Measurements from ENCODE around the gene NAV2. TPM values are rescaled to one million over a fixed set of nuclear protein-coding genes. Genes with fewer than 3 reads are reported as not detected.

Gene NAV2
- total and polyA plus RNA-seq, 11 donors, result 7.6 to 46.5 (median 20.2) TPM

- TF ChIP-seq CTCF (IDR thresholded peaks at IDR 0.05) (no peak), POLR2A (IDR thresholded peaks at IDR 0.05) (no peak)
- Histone ChIP-seq H3K27ac (no peak overlapping the region), H3K9me3 (no peaks in the 10 kb centered on the region), H3K27me3 (no peaks in the 10 kb centered on the region), H3K36me3 (no peaks in the 10 kb centered on the region), H3K4me1 (peaks cover 0 to 31% (median 7%) of the 10 kb centered on the region in 12 donors), H3K4me3 (no peak overlapping the region)
- intact Hi-C loops (cut with DNase I), result no loop called here
- no peak for DNase-seq
- ATAC-seq, result no peak
- 67 to 80% (median 74%) methylated on average over 4 of the region's 4 CpGs for WGBS, 4 donors
These were observed 309.2 kb downstream of the NAV2 start for GRCh38 chr11:20021771-20022362.

GRCh38 chr11:20022363-20023081 is 309.9 kb downstream of the NAV2 start:
- Histone ChIP-seq H3K4me1 (peaks cover 0 to 31% (median 4%) of the 10 kb centered on the region in 12 donors), H3K36me3 (no peaks in the 10 kb centered on the region), H3K9me3 (no peaks in the 10 kb centered on the region), H3K27me3 (no peaks in the 10 kb centered on the region), H3K4me3 (peak overlapping the region in 1 of 12 donors; percentile 28), H3K27ac (peak overlapping the region in 1 of 12 donors; percentile 9)
- no peak for DNase-seq
- 41 to 48% (median 48%) methylated on average over 10 of the region's 10 CpGs for WGBS, 4 donors
- peak in 3 of 4 donors; percentile 34 to 64 (median 39) for ATAC-seq
- TF ChIP-seq CTCF (IDR thresholded peaks at IDR 0.05) (no peak), POLR2A (IDR thresholded peaks at IDR 0.05) (no peak)
- intact Hi-C loops (cut with DNase I), result no loop called here

GRCh38 chr11:20023082-20023426 is 310.4 kb downstream of the NAV2 start:
- TF ChIP-seq CTCF (IDR thresholded peaks at IDR 0.05) (no peak), POLR2A (IDR thresholded peaks at IDR 0.05) (no peak)
- no peaks in the 10 kb centered on the region for H3K9me3 ChIP-seq
- H3K4me3 ChIP-seq, result peak overlapping the region in 1 of 12 donors; percentile 28
- WGBS, 4 donors, result 59 to 66% (median 60%) methylated on average over 4 to 6 of the region's 6 CpGs
- peak overlapping the region in 1 of 12 donors; percentile 9 for H3K27ac ChIP-seq
- no peaks in the 10 kb centered on the region for H3K27me3 ChIP-seq
- intact Hi-C loops (cut with DNase I), result no loop called here
- ATAC-seq (peak in 3 of 4 donors; percentile 6 to 29 (median 11)), DNase-seq (no peak)
- peaks cover 0 to 31% (median 3%) of the 10 kb centered on the region in 12 donors for H3K4me1 ChIP-seq
- H3K36me3 ChIP-seq, result no peaks in the 10 kb centered on the region

DNA sequence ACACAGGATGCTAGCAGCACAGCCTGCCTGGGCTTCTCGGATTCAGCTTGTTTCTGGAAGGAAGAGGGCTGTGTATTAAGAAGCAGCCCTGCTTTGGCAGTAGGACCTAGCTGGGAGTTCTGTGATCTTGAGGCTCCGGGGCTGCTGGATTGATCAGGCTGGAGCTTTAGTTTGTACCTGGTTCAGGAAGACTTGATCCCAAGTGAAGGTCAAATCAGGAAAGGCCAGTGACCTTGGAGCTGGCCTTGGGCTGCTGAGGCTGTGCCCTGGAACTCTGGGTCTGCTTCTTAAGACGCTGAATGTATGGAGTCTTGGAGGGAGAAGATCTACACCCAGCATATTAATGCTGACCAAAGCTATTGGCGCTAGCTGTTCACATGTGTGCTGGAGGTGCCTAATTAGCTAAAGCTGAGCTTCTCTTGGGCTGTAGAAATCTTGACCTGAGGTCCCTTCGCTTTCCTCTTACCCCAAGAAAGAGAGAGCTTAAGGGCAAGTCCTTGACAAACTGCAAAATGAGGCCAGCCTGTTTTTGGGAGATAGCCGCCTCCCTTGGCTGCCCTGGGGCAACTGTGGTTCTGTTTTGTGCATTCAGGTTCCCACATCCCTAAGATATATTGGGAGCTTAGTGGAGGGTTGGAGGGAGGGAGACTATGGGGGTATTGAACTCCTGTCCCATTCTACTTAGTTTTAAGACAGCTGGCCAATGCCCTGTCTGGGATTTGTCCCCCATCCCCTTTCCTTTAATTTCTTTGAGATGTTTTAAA is 311.7 kb downstream of the NAV2 start:
- intact Hi-C loops (cut with DNase I), result no loop called here
- ATAC-seq, result no peak

More for the DNA sequence above, 311.7 kb downstream of the NAV2 start:
- H3K4me1 ChIP-seq, result peaks cover 0 to 37% (median 4%) of the 10 kb centered on the region in 12 donors
- DNase-seq, result no peak
- no peaks in the 10 kb centered on the region for H3K27me3 ChIP-seq
- TF ChIP-seq POLR2A (IDR thresholded peaks at IDR 0.05), result no peak
- TF ChIP-seq CTCF (IDR thresholded peaks at IDR 0.05), result no peak
- no peak overlapping the region for H3K27ac ChIP-seq
- H3K9me3 ChIP-seq, result no peaks in the 10 kb centered on the region
- H3K4me3 ChIP-seq, result no peak overlapping the region
- H3K36me3 ChIP-seq, result no peaks in the 10 kb centered on the region
- WGBS, 4 donors, result 84 to 92% (median 88%) methylated on average over 6 of the region's 6 CpGs
